Liver (tissue), 9 donors: ENCODE results near the gene TRIO. TPM values are rescaled to one million over a fixed set of nuclear protein-coding genes. Genes with fewer than 3 reads are reported as not detected.

Experiments used
- DNase-seq: peaks from one replicate; pipeline ENCODE4 v3.0.0-alpha.2; 2017; ENCODE audit warnings: low spot score
- H3K27ac ChIP-seq, 2 donors: one replicate each; pipeline ENCODE4 v1.7.0; 2013; ENCODE audit warnings: inconsistent platforms in 2 of 2, low read length in 2 of 2, control low read depth in 1 of 2, low read depth in 1 of 2, mild to moderate bottlenecking in 1 of 2
- H3K27me3 ChIP-seq, 4 donors: one replicate each; pipeline versions ENCODE4 v1.6.1 to v1.7.0; 2013; ENCODE audit warnings: low read length in 3 of 4, inconsistent platforms in 1 of 4, mild to moderate bottlenecking in 1 of 4, moderate library complexity in 1 of 4; ENCODE audit not compliant: control insufficient read depth in 4 of 4, insufficient read depth in 4 of 4
- H3K36me3 ChIP-seq, 4 donors: one replicate each; pipeline versions ENCODE4 v1.6.1 to v1.7.0; 2013; ENCODE audit warnings: low read length in 3 of 4, mild to moderate bottlenecking in 3 of 4, low read depth in 1 of 4, moderate library complexity in 1 of 4; ENCODE audit not compliant: control insufficient read depth in 4 of 4, insufficient read depth in 3 of 4
- H3K4me1 ChIP-seq, 4 donors: one replicate each; pipeline versions ENCODE4 v1.6.1 to v1.7.0; 2013; ENCODE audit warnings: low read length in 3 of 4, mild to moderate bottlenecking in 3 of 4, moderate library complexity in 1 of 4; ENCODE audit not compliant: control insufficient read depth in 4 of 4, insufficient read depth in 4 of 4
- H3K4me3 ChIP-seq, 3 donors: one replicate each; pipeline versions ENCODE4 v1.6.1 to v1.7.0; 2013; ENCODE audit warnings: low read length in 3 of 3, control low read depth in 1 of 3, low read depth in 1 of 3, mild to moderate bottlenecking in 1 of 3
- H3K9ac ChIP-seq, 2 donors: one replicate each; pipeline ENCODE4 v1.7.0; 2013; ENCODE audit warnings: low read length in 2 of 2, mild to moderate bottlenecking in 2 of 2, moderate library complexity in 2 of 2, control low read depth in 1 of 2, low read depth in 1 of 2
- H3K9me3 ChIP-seq, 4 donors: one replicate each; pipeline versions ENCODE4 v1.6.1 to v1.7.0; 2013; ENCODE audit warnings: low read length in 3 of 4; ENCODE audit not compliant: control insufficient read depth in 4 of 4
- ATF3 ChIP-seq: IDR thresholded peaks from 2 replicates; pipeline ENCODE4 v1.6.1; 2016; ENCODE audit warnings: antibody characterized with exemption
- CTCF ChIP-seq: fragments of 150-350 bp; IDR thresholded peaks from 2 replicates; pipeline ENCODE4 v1.5.1; 2017; ENCODE audit warnings: improper control_type of control experiment, low read depth, low read length; ENCODE audit not compliant: missing input control
- EGR1 ChIP-seq, 2 donors: IDR thresholded peaks; 2 replicates each; pipeline ENCODE4 v1.6.1; 2016 to 2018; ENCODE audit warnings: antibody characterized with exemption in 2 of 2, low read depth in 2 of 2
- FOXA1 ChIP-seq: IDR thresholded peaks from 2 replicates; pipeline ENCODE4 v1.6.1; 2016; ENCODE audit warnings: antibody characterized with exemption
- FOXA2 ChIP-seq: IDR thresholded peaks from 2 replicates; pipeline ENCODE4 v1.6.1; 2016; ENCODE audit warnings: antibody characterized with exemption
- GABPA ChIP-seq, 2 donors: IDR thresholded peaks in 1 of 2; conservative IDR thresholded peaks in 1 of 2; 2 replicates each; pipeline ENCODE4 v1.6.1; 2016; ENCODE audit warnings: antibody characterized with exemption in 2 of 2, mild to moderate bottlenecking in 1 of 2, moderate library complexity in 1 of 2
- HNF4A ChIP-seq, 2 donors: conservative IDR thresholded peaks; 2 replicates each; pipeline ENCODE4 v1.6.1; 2016; ENCODE audit warnings: antibody characterized with exemption in 2 of 2, mild to moderate bottlenecking in 2 of 2
- HNF4G ChIP-seq: IDR thresholded peaks from 2 replicates; pipeline ENCODE4 v1.6.1; 2016; ENCODE audit warnings: antibody characterized with exemption
- JUND ChIP-seq, 2 donors: IDR thresholded peaks; 2 replicates each; pipeline ENCODE4 v1.6.1; 2016; ENCODE audit warnings: antibody characterized with exemption in 2 of 2
- MAX ChIP-seq: IDR thresholded peaks from 2 replicates; pipeline ENCODE4 v1.6.1; 2016; ENCODE audit warnings: antibody characterized with exemption
- NR2F2 ChIP-seq: IDR thresholded peaks from 2 replicates; pipeline ENCODE4 v1.6.1; 2016; ENCODE audit warnings: antibody characterized with exemption
- REST ChIP-seq: IDR thresholded peaks from 2 replicates; pipeline ENCODE4 v1.6.1; 2016; ENCODE audit warnings: antibody characterized with exemption, mild to moderate bottlenecking
- RXRA ChIP-seq, 2 donors: IDR thresholded peaks; 2 replicates each; pipeline ENCODE4 v1.6.1; 2017 to 2018; ENCODE audit warnings: antibody characterized with exemption in 2 of 2, mild to moderate bottlenecking in 1 of 2
- SP1 ChIP-seq: IDR thresholded peaks from 2 replicates; pipeline ENCODE4 v1.6.1; 2018; ENCODE audit warnings: antibody characterized with exemption, mild to moderate bottlenecking
- TAF1 ChIP-seq: conservative IDR thresholded peaks from 2 replicates; pipeline ENCODE4 v1.6.1; 2016; ENCODE audit warnings: antibody characterized with exemption, mild to moderate bottlenecking
- YY1 ChIP-seq: IDR thresholded peaks from 2 replicates; pipeline ENCODE4 v1.6.1; 2016; ENCODE audit warnings: antibody characterized with exemption, mild to moderate bottlenecking
- ZBTB33 ChIP-seq: IDR thresholded peaks from 2 replicates; pipeline ENCODE4 v1.6.1; 2016; ENCODE audit warnings: antibody characterized with exemption
- WGBS: extraction: QIAGEN DNeasy Blood & Tissue Kit; methylation state at CpG from one replicate; pipeline ENCODE4 v1.1.7; 2013; 5-methylcytosine and 5-hydroxymethylcytosine counted together
- polyA plus RNA-seq, 2 donors: library from polyadenylated mRNA; stranded (reverse) in 1 of 2; unstranded in 1 of 2; fragments of 200-250 nt in 1 of 2; fragments of >200 nt in 1 of 2; fragmentation: Nextera tagmentation in 1 of 2; extraction: Ambion mirVana in 1 of 2; gene quantifications; one replicate each; pipeline versions ENCODE4 v1.2.1 to v1.2.3, GENCODE V29; 2013 to 2015
- total RNA-seq, 2 donors: library from RNA; depleted of rRNA; stranded (reverse); fragments of >200 nt; gene quantifications; one replicate each; pipeline ENCODE4 v1.2.3, GENCODE V29; 2014
- donor health status: healthy.
- donor health status: healthy.
- donor health status: healthy.
- donor health status: healthy.
- donor health status: healthy.

The TRIO gene
- total and polyA plus RNA-seq, 4 donors: 8.5 to 86.2 (median 16.0) TPM

GRCh38 chr5:14407746-14408175 is 264.6 kb downstream of the TRIO start (continued):
- TF ChIP-seq REST: no peak

GRCh38 chr5:14408969-14409586 is 265.9 kb downstream of the TRIO start:
- DNase-seq: no peak
- 94% methylated on average over 14 of the region's 14 CpGs for WGBS
- Histone ChIP-seq H3K36me3 (peaks cover 8 to 67% (median 29%) of the 10 kb centered on the region in 4 donors), H3K4me3 (no peak overlapping the region), H3K4me1 (no peaks in the 10 kb centered on the region), H3K9ac (no peak overlapping the region), H3K9me3 (no peaks in the 10 kb centered on the region), H3K27ac (no peak overlapping the region), H3K27me3 (no peaks in the 10 kb centered on the region)
- TF ChIP-seq JUND (IDR thresholded peaks at IDR 0.05) (no peak), RXRA (IDR thresholded peaks at IDR 0.05) (no peak), HNF4A (conservative IDR thresholded peaks at IDR 0.05) (no peak), ZBTB33 (no peak), NR2F2 (no peak), FOXA2 (no peak), ATF3 (no peak), EGR1 (IDR thresholded peaks at IDR 0.05; ENCODE audit: low read depth in 2 of 2) (no peak), HNF4G (no peak), MAX (no peak), SP1 (no peak), YY1 (no peak), FOXA1 (no peak), GABPA (IDR thresholded peaks at IDR 0.05 in 1 of 2, conservative IDR thresholded peaks at IDR 0.05 in 1 of 2) (no peak), CTCF (no peak), REST (no peak), TAF1 (no peak)
